GM23248 (cell line): ENCODE results near the gene CALN1. TPM values are rescaled to one million over a fixed set of nuclear protein-coding genes. Genes with fewer than 3 reads are reported as not detected.
A peak's percentile ranks its signal among the peaks of the same experiment; 100 is the strongest.

Experiments
- DNase-seq: peaks from one replicate; pipeline ENCODE4 v3.0.0-alpha.2; 2015
- H2AFZ ChIP-seq: fragments of 200-600 bp; sonication (generic); 2 replicates; pipeline ENCODE4 v1.6.1; 2016; ENCODE audit warnings: antibody characterized with exemption
- H3F3A ChIP-seq: fragments of 200-600 bp; sonication (generic); 2 replicates; pipeline ENCODE4 v1.6.1; 2016; ENCODE audit warnings: mild to moderate bottlenecking, antibody characterized with exemption, mixed run types; ENCODE audit not compliant: insufficient read depth
- H3K27ac ChIP-seq: fragments of 200-600 bp; sonication (generic); 2 replicates; pipeline ENCODE4 v1.5.1; 2016; ENCODE audit warnings: mild to moderate bottlenecking
- H3K27me3 ChIP-seq: fragments of 200-600 bp; sonication (generic); replicated peaks from 2 replicates; pipeline ENCODE4 v1.6.1; 2016; ENCODE audit warnings: mild to moderate bottlenecking; ENCODE audit not compliant: insufficient read depth
- H3K36me3 ChIP-seq: fragments of 200-600 bp; sonication (generic); 2 replicates; pipeline ENCODE4 v1.6.1; 2016; ENCODE audit warnings: low read depth, mild to moderate bottlenecking
- H3K4me1 ChIP-seq: fragments of 200-600 bp; sonication (generic); 2 replicates; pipeline ENCODE4 v1.6.1; 2016; ENCODE audit warnings: mild to moderate bottlenecking; ENCODE audit not compliant: insufficient read depth
- H3K4me2 ChIP-seq: fragments of 200-600 bp; sonication (generic); one replicate; pipeline ENCODE4 v1.6.1; 2016; ENCODE audit warnings: mild to moderate bottlenecking; ENCODE audit not compliant: unreplicated experiment
- H3K4me3 ChIP-seq: fragments of 200-600 bp; sonication (generic); 2 replicates; pipeline ENCODE4 v1.5.1; 2016; ENCODE audit warnings: mild to moderate bottlenecking
- H3K79me2 ChIP-seq: fragments of 200-600 bp; sonication (generic); 2 replicates; pipeline ENCODE4 v1.6.1; 2016; ENCODE audit warnings: mild to moderate bottlenecking; ENCODE audit not compliant: insufficient read depth
- H3K9ac ChIP-seq: fragments of 200-600 bp; sonication (generic); 2 replicates; pipeline ENCODE4 v1.6.1; 2016; ENCODE audit warnings: mild to moderate bottlenecking
- H3K9me2 ChIP-seq: fragments of 200-600 bp; sonication (generic); 2 replicates; pipeline ENCODE4 v1.6.1; 2016; ENCODE audit warnings: mixed run types, mild to moderate bottlenecking, moderate library complexity; ENCODE audit not compliant: insufficient read depth
- H3K9me3 ChIP-seq: fragments of 200-600 bp; sonication (generic); one replicate; pipeline ENCODE4 v1.6.1; 2017; ENCODE audit warnings: low read depth
- H4K20me1 ChIP-seq: fragments of 200-600 bp; sonication (generic); 2 replicates; pipeline ENCODE4 v1.6.0; 2016; ENCODE audit not compliant: insufficient read depth
- EZH2 ChIP-seq: fragments of 200-600 bp; sonication (generic); IDR thresholded peaks from 2 replicates; pipeline ENCODE4 v1.6.1; 2018; ENCODE audit warnings: antibody characterized with exemption, mild to moderate bottlenecking; ENCODE audit not compliant: insufficient read depth, poor library complexity, severe bottlenecking
- EZH2phosphoT487 ChIP-seq: fragments of 200-600 bp; sonication (generic); IDR thresholded peaks from 2 replicates; pipeline ENCODE4 v1.6.1; 2018; ENCODE audit warnings: antibody characterized with exemption, moderate library complexity, mild to moderate bottlenecking, low read depth; ENCODE audit not compliant: insufficient read depth
- WGBS, 2 experiments: methylation state at CpG; one replicate each; pipeline ENCODE4 v1.1.6; 2015 to 2017; ENCODE audit warnings: low lambda C conversion rate in 2 of 2, low coverage in 1 of 2; ENCODE audit errors: missing lambda C conversion rate in 2 of 2; 5-methylcytosine and 5-hydroxymethylcytosine counted together
- in situ Hi-C: fragments of 300-500 bp; cut with MboI; formaldehyde crosslinking; loops from 2 replicates; pipeline ENCODE4 v1.15.0; 2020
- polyA plus RNA-seq: library from polyadenylated mRNA; unstranded; fragments of >200 nt; fragmentation: Nextera tagmentation; extraction: Ambion mirVana; gene quantifications from 2 replicates; pipeline ENCODE4 v1.2.1, GENCODE V29; 2016
- total RNA-seq: library from RNA; depleted of rRNA; stranded (reverse); fragments of >200 nt; shearing (Covaris generic); gene quantifications from 2 replicates; pipeline ENCODE4 v1.2.3, GENCODE V29; 2014

The CALN1 gene
- total and polyA plus RNA-seq, 2 experiments from 2014 or later, result not detected

GRCh38 chr7:71857338-71857737, 554.8 kb downstream of the CALN1 start:
- TF ChIP-seq EZH2, result no peak
- TF ChIP-seq EZH2phosphoT487, result no peak
- H3K9me3 ChIP-seq, result no peaks in the 10 kb centered on the region
- no peaks in the 10 kb centered on the region for H3K79me2 ChIP-seq
- 30 to 39% methylated on average over 6 of the region's 6 CpGs for WGBS, 2 experiments
- no peak overlapping the region for H3K4me3 ChIP-seq
- no peak overlapping the region for H2AFZ ChIP-seq
- no peaks in the 10 kb centered on the region for H3K4me1 ChIP-seq
- H4K20me1 ChIP-seq, result no peaks in the 10 kb centered on the region
- no peaks in the 10 kb centered on the region for H3K36me3 ChIP-seq
- H3K9ac ChIP-seq, result no peak overlapping the region
- in situ Hi-C loops, result no loop called here
- H3F3A ChIP-seq, result no peaks in the 10 kb centered on the region
- no peak overlapping the region for H3K27ac ChIP-seq
- no peaks in the 10 kb centered on the region for H3K9me2 ChIP-seq
- H3K27me3 ChIP-seq, result no peaks in the 10 kb centered on the region
- no peak for DNase-seq
- H3K4me2 ChIP-seq, result no peak overlapping the region

- Histone ChIP-seq H3F3A (no peaks in the 10 kb centered on the region), H3K4me2 (no peak overlapping the region), H2AFZ (no peak overlapping the region), H3K9me2 (no peaks in the 10 kb centered on the region), H3K79me2 (no peaks in the 10 kb centered on the region), H3K27ac (no peak overlapping the region), H3K27me3 (no peaks in the 10 kb centered on the region), H4K20me1 (no peaks in the 10 kb centered on the region), H3K9me3 (no peaks in the 10 kb centered on the region), H3K36me3 (no peaks in the 10 kb centered on the region), H3K4me3 (no peak overlapping the region), H3K4me1 (no peaks in the 10 kb centered on the region), H3K9ac (no peak overlapping the region)
- no peak for TF ChIP-seq EZH2
- no peak for TF ChIP-seq EZH2phosphoT487
- DNase-seq, result no peak
- 17 to 18% methylated on average over 12 of the region's 12 CpGs for WGBS, 2 experiments
- in situ Hi-C loops, result no loop called here
Measured at GRCh38 chr7:71854546-71855397, 557.4 kb downstream of the CALN1 start.

GRCh38 chr7:71851776-71852498, 560.2 kb downstream of the CALN1 start:
- no peak for DNase-seq
- Histone ChIP-seq H3K9me2 (no peaks in the 10 kb centered on the region), H2AFZ (no peak overlapping the region), H3K79me2 (no peaks in the 10 kb centered on the region), H4K20me1 (no peaks in the 10 kb centered on the region), H3K4me3 (no peak overlapping the region), H3K9ac (no peak overlapping the region), H3K36me3 (no peaks in the 10 kb centered on the region), H3K4me1 (no peaks in the 10 kb centered on the region), H3K9me3 (no peaks in the 10 kb centered on the region), H3K27me3 (no peaks in the 10 kb centered on the region), H3K27ac (no peak overlapping the region), H3F3A (no peaks in the 10 kb centered on the region), H3K4me2 (no peak overlapping the region)
- 27 to 37% methylated on average over 9 of the region's 9 CpGs for WGBS, 2 experiments
- in situ Hi-C loops, result no loop called here
- TF ChIP-seq EZH2 (no peak), EZH2phosphoT487 (no peak)

- Histone ChIP-seq H3K9ac (no peak overlapping the region), H3K4me1 (no peaks in the 10 kb centered on the region), H4K20me1 (no peaks in the 10 kb centered on the region), H3K27ac (no peak overlapping the region), H3K9me3 (no peaks in the 10 kb centered on the region), H3K79me2 (no peaks in the 10 kb centered on the region), H3K4me2 (no peak overlapping the region), H3K9me2 (no peaks in the 10 kb centered on the region), H3K27me3 (no peaks in the 10 kb centered on the region), H3F3A (no peaks in the 10 kb centered on the region), H3K36me3 (no peaks in the 10 kb centered on the region), H3K4me3 (no peak overlapping the region), H2AFZ (no peak overlapping the region)
- WGBS, 2 experiments, result 44 to 51% methylated on average over 9 of the region's 9 CpGs
- peak; percentile 1 for DNase-seq
- TF ChIP-seq EZH2 (no peak), EZH2phosphoT487 (no peak)
- in situ Hi-C loops, result no loop called here
Measured at GRCh38 chr7:71846160-71846559, 566.0 kb downstream of the CALN1 start.
